Measurements from ENCODE around the gene LOXL3.
"Not testable (repeated sequence)": the region's sequence is repeated elsewhere in the genome, so short reads cannot be mapped to it uniquely, and the experiment has no call there.

Gene LOXL3

DNA sequence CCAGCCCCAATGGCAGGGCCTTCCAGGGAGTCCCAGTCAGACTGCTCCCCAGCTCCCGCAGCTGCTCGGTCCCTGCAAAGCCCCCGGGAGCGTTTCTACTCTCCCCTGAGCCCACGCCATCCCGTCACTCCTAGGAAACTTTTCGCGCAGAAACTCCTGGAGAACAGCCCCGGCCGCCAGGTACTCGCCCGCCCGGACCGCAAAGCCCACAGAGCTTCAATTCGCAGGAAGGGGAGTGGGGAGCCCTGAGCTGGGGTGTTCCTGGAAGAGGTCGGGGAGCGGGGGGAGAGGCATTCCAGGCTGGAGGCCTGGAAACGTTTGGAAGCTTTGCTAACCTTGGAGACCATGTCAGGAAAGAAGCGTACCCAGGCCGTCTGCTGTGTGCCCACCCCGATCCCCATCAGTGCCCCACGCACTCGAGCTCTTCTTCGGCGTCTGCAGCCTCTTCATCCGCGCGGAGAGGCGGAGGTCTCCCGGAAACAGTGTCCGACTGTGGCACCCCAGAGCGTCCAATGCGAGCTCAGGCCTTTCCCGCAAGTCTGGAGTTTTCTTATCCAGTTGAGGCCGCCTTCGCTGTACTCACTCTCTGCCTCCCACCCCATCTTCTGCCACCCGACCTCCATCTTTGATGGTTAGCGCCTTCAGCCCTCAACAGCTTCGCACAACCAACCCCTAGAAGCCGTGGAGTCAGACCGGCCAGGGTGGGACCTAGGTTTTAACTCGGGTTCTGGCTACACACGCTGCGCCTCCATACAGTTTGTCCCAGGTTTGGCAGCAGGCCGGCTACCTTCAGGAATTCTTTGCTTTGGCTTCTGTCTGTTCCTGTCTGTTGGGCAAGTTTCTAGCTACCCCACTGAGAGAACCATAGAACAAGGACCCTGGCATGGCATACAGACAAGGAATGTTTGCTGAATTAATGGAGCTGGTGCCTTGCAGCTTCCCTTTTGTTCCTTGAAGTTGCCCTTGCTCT, 50.0 kb downstream of the LOXL3 start:
- no peak for DNase-seq

DNA sequence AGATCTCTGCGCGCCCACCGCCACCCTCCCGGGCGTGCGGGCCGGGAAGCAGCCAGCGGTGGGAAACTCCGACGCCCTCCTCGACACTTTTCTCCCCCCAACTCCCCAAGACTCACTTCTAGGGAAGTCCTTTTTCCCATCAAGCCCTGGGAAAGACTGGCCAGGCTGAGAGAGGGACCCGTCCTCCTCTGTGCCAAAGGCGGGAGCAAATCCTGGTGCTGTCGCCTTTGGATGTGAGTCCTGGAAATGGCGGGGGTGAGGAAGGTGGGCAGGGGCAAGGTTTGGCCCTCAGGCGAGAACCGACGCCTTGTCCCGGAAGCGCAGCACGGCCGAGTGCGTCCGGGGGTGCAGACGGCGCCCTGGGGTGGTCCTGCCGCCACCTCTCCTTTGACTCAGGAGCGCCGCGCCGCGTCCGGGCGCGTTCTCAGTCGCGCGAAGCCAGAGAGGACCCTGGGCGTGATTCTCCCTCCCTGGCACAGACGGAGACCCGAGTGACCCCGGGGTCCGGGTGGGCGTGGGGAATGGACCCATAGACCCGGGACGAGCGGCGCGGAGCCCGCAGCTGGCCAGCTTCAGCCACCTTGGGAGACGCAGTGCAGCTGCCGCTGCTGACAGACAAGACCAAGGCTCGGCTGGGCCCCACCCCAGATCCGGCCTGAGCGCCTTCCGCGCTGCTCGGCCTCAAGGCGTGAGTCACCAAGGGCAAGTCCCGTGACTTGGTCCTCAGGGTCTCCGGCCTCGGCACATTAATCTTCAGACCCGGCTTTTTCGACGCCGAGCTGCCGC, 50.8 kb downstream of the LOXL3 start:
- DNase-seq: no peak

DNA sequence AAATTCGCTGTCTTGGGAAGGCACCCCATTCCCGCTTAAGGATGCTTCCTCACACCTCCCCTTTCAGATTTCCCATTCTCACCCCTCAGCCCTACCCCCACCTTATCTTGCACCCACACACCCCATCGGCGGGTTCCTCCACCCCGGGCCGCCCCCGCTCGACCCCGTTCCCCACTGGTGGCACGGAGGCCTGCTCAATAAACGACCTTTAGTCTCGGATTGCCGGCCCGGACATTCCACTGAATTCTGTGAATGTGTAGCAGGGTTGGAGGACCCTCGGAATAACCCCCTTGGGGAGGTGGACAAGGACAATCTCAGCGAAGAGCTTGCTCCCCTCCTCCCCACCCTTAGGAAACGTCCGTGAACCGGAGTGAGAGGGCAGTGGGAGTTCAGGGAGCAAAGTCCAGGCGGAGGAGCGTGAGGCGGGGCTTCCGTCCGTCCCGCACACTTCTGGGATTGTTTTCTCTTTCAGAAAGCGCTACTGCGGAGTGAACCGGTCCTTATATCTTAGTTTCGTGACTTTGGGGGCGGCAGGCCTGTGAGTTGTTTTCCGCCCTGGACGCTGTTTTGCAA, 51.5 kb downstream of the LOXL3 start:
- DNase-seq: no peak

DNA sequence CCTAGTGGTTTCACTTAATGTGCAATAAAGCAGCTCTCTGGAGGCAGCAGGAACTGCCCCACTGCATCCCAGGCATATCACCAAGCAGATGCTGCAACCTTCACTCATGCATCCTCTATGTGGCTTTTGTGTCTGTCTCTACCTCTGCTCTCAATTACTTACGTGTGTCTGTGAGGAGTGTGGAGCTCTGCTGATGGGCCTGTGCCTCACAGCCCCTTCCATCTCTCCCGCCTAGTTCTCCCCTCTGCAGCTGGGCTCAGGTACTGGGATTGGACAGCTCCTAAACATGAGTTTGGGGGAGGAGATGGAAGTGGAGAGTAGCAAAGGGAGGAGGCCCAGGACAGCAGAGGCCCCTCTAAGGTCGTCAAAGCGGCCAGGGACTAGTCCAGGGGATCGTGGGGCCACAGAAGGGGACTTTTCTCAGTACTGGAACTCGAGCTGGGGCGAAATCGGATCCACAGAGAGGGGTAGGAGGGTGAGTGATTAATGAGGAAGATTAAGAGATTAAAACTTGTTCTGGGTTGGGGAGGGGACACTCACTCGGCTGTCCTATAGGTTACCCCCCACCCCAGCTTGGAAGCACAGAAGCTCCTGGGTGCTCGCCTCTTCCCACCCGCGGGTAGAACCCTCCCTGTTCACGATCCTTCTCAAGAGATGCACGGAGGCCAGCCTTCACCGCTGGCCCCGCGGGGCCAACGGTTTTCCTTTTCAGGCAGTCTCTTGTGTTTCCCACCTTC, 52.2 kb downstream of the LOXL3 start:
- DNase-seq: no peak

DNA sequence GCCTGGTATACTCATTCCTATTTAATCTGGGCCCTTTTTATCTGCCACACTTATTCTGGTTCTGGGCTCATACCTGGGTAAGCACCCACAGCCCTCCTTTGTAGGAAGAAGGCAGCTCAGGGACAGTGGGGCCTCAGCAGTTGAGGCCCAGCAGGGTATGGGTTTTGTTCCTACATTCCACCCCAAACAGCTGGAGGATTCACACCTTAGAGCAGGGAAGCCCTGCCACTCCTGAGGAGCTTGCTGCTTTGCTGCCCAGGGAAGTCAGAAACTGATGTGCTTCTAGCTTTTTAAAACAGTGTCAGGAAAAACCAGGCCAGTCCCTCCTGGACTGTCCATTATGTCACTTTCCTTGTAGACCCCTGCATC, 53.2 kb downstream of the LOXL3 start:
- no peak for DNase-seq

- no peak for DNase-seq
Observed at GRCh38 chr2:74499940-74500577, 53.7 kb downstream of the LOXL3 start.

DNA sequence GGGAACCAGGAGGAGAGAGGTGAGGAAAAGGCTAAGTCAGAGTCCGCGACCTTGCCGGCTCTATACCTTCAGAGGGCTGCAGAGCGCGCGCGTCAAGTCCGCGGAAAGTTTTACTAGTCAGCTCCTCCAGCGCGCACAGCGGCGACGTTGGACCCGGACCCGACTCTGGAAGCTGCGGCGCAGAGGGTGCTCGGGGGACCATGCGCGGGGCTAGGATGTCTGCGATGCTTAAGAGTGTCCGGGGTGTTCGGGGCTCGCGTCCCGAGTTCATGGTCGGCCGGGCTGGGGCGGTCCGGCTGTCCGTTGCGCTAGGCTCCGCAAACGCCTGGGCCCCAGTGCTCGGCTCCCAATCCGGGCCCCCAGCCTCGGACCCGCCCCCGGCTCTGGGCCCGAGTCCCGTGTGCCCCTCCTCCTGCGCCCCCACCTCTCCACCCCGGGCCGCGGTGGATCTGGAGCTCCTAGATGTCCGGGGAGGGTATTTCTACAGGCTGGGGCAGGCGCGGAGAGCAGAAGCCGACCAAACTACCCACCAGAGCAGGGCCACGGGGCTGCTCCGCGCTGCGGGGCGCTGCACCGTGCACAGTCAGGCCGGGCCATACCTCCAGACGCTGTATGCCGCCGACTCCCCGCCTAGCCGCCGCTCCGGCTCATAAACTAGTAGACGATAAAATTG, 54.3 kb downstream of the LOXL3 start, which contains the start of gene LBX2:
Gene LBX2 (minus strand): TSS at position 337 of the 673 bp plus-strand sequence. CDS start 66 bp downstream, at position 271.
- no peak for DNase-seq

- DNase-seq: no peak
Observed at GRCh38 chr2:74498500-74499266, 55.1 kb downstream of the LOXL3 start.

DNA sequence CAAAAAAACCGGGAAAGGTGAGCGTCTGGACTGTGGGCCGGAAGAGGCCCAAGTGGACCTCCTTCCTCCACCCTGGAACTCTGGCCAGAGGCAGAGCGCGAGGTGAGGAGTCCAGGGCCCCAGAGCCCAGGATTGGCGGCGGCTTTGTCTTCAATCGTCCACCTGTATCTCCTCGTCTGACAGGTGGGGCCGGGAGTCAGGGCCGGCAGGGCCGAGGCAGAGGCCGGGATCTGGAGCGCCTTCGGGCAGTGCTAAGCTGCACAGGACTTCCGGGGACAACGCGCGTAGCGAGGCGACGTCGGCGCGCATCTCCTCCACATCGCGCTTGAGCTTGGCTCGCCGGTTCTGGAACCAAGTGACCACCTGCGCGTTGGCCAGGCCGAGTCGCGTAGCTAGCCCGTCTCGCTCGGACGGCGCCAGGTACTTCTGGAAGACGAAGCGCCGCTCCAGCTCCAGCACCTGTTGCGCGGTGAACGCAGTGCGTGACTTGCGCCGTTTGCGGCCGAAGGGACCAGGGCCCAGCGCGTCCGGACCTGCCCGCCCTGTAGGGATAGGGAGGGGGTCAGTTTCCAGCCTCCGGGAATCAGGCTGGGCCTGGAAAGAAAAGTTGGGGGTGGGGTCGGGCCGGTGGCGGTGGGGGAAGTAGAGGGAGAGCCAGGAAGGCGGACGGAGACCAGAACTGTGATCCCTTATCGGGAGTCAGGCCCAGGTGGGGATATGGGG, 55.8 kb downstream of the LOXL3 start:
- no peak for DNase-seq

GRCh38 chr2:74496997-74497776, 56.6 kb downstream of the LOXL3 start:
- DNase-seq: no peak

GRCh38 chr2:74495440-74495839, 58.3 kb downstream of the LOXL3 start:
- DNase-seq: no peak

- DNase-seq: no peak
Observed at GRCh38 chr2:74493546-74493945, 60.2 kb downstream of the LOXL3 start.

DNA sequence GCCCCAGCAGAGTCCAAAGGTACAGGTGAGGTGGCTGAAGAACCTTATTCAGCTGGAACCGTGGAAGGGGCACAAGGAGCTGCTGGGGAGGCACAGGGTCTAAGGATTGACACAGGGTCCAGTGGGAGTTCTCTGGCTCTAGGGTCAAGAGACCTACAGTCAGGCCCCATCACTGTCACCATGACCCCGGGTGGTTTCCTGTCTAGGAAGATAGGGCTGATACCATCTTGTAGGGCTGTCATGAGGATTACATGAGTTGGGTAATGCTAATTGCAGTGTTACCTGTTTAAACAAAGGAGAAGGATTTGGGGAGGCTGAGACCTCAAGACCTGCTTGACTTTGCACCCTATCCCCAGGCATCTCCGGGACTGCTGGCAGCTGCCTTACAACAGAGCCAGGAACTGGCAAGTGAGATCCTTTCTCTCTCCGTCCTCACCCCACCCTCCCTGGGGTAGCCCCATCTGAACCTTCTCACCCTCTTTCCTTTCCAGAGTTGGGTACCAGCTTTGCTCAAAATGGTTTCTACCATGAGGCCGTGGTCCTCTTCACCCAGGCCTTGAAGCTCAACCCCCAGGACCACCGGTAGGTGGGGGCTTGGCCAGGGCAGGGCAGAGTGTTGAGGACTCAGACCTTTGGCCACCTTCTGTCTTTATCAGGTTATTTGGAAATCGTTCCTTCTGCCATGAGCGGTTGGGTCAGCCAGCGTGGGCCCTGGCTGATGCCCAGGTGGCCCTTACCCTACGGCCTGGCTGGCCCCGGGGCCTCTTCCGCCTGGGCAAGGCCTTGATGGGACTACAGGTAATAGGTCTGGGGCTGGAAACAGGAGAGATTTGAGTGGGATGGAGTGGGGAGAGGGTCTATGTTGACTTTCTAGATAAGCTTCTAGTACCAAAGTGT, 61.8 kb downstream of the LOXL3 start:
- no peak for DNase-seq

DNA sequence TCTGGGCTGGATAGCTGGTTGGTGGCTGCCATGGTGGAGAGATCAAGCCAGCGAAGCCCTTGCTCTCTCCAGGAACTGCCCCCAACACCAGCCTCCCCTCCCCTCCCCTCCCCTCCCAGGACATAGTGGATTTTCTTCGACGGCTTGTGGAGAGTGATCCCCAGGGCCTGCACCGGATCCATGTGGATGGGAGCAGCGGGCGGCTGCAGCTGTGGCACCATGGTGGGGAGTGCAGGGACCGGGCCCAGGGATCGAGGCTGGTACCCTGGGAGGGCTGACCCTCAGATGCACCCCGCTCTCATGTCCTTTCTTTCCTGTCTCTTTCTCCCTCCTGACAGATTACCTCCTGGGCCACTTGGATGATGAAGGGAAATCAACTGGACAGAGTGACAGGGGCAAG, 63.8 kb downstream of the LOXL3 start:
- DNase-seq: no peak

DNA sequence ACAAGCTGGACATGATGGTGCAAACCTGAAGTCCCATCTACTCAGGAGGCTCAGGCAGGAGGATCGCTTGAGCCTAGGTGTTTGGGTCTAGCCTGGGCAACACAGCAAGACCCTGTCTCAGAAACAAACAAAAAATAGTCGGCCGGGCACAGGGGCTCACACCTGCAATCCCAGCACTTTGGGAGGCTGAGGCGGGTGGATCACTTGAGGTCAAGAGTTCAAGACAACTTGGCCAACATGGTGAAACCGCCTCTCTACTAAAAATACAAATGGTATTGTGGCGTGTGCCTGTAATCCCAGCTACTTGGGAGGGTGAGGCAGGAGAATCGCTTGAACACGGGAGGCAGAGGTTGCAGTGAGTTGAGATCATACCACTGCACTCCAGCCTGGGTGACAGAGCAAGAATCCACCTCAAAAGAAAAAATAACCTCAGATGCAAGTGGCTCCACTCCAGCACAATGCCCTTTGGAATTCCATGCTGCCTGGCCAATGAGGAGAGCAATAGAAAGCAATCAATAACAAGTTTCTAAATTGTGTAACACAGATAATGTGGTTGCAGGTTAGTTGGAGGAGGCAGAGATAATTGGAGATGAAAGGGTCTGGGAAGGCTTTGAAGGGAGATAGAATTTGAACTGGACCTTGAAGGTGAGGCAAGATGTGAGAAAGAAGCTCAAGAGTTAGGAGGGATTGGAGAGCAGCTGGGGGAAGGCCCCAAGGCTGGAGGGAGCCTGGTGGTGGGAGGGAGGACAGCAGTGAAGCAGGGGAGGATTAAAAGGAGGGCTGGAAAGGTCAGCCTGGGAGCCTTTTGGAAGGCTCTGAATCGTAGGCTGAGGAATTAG, 64.9 kb downstream of the LOXL3 start:
- DNase-seq: no peak

DNA sequence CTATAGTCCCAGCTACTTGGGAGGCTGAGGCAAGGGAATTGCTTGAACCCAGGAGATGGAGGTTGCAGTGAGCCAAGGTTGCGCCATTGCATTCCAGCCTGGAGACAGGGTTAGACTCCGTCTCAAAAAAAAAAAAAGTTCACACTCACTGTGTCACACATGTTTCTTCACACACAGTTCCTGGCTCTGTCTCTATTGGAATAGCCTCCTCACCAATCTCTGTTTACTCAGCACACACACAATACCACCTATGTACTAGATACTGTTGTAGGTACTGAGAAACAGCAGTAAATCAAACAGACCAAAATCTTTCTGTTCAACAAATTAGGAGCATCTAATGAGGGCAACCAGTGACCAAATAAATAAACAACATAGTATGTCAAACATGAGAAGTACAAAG, 67.6 kb downstream of the LOXL3 start:
- DNase-seq: no peak

- DNase-seq: not testable (repeated sequence)
Observed at GRCh38 chr2:74483675-74484164, 70.0 kb downstream of the LOXL3 start.
